ENCODE results near the gene CRACDL.

Gene CRACDL

GRCh38 chr2:98935777-98936352 is at the start of gene CRACDL:
TSS of gene CRACDL (minus strand) at chr2:98936225. CDS start at chr2:98846800, 89,425 bp downstream.
- DNase-seq = no peak

- no peak for DNase-seq
Measured at GRCh38 chr2:98975611-98976010, 39.6 kb upstream of the CRACDL start.

DNA sequence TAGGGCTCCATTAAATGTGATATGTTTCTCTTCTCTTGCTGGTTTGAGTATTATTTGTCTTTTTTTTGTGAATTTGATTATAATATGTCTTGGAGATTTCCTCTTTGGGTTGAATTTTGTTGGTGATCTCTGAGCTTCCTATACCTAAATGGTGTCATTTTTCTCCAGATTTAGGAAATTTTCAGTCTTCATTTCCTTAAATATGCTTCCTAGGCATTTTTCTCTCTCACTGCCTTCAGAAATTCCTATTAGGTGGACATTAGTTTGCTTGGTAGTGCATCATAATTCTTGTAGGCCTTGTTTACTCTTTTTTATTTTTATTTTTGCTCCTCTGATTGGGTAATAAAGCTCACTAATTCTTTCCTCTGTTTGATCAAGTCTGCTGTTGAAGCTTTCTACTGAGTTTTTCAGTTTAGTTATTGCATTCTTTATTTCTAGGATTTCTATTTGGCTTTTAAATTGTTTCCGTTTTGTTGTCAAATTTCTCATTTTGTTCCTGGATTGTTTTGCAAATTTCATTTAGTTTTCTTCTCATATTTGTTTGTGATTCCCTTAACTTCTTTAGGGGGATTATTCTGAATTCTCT is 36.6 kb upstream of the CRACDL start:
- no peak for DNase-seq

DNA sequence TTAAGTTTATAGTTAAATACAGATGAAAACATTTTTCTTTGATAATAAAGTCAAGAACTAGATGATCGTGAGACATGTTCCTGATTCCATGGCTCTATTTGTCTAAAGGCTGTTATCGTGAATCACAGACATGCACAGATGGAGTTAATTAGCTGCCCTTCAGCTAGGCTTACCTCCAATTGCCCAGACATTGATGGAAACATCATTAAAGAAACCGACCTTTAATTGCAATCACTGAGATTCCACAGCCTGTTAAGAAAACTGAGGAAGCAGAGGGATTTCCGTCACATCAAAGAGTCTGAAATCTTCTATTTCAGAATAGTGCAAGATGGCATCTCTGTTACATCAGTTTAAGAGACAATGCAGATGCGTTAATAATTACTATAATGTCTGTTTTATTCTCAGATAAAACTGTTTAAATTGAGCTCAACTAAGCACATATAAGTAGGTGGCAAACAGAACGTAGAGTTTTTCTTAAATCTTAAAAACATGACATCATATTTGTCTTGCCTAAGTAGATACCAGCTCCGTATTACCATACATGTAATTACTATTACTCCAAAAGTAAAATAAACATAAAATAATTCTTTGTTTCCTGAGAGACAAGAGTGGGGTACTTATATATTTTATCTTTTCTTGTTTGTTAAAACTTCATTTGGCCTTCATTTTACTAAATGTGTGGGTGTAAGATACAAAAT is 23.9 kb upstream of the CRACDL start:
- peak; percentile 21 for DNase-seq

- peak; percentile 27 for DNase-seq
Measured at GRCh38 chr2:98952966-98953365, 16.9 kb upstream of the CRACDL start.

GRCh38 chr2:98948956-98949739 is 13.1 kb upstream of the CRACDL start:
- no peak for DNase-seq

DNA sequence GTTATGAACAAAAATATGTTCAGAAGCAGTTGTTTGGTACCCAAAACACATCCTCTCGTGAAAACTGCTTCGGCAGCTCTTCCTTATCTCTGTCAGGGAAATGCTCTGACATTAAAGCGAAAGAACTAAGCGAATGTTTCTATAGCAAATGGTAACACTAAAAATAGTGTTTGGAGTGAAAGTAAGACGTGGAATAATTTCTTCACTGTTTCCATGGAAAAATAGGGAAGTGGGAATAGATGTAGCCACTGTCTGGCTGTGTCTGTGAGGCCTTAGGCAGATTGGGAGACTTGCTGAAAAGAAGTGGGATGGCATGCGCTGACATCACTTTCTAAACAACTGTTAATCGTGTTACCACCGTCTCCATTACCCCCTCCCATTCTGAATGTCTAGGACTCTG is 11.5 kb upstream of the CRACDL start:
- DNase-seq = no peak

GRCh38 chr2:98946855-98947254 is 10.8 kb upstream of the CRACDL start:
- DNase-seq = no peak

DNA sequence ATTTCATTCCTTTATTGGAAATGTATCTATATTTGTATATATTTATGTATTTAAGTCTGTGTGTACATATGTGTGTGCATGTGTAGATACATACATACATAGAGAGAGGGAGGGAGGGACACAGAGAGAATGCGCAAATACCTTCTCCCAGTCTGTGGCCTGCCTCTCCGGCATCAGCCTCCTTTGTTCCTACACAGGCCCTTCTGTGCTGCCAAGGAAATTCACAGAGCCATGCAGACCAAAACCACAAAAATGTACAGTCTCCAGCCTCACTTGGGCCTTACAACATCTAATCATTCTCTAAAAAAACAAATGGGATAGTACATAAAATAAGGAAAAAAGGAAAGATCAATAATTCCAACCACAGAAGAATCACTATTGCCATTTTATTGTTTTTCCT is 8.8 kb upstream of the CRACDL start:
- DNase-seq = peak; percentile 71

DNA sequence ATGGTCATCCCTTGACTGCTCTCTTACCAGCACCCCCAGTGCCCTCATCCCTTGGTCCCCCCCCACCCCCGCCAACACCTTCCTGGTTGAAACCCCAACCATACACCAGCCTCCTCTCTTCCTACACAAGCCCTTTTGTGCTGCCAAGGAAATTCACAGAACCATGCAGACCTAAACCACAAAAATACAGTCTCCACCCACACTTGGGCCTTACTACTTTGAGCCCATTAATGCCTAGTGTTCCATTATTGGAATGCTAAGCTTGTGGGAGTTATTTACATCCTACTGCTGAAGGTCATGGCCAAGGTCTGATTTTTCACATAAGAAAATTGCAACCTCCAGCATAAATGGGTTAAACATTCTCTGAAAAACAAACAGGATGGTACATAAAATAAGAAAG is 4.1 kb upstream of the CRACDL start:
- DNase-seq = no peak

DNA sequence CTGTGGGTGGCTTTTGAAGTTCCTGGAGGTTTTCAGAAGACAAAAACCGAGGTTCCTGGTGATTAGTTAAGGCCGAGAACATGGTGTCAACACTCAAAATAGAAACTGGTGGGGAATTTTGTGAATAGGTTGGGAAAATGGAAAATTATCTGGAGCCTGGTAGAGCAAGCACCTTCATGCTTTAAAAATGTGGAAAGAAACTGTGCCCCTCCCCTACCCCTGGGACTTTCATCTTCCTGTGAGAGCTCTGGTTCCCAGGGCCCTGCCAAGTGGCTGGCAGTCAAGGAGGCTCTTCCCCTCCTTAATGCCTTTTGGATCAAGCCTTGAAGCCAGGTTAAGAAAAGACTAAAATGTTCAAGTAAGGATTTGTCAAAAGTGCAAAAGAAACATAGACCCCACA is 1.9 kb upstream of the CRACDL start:
- no peak for DNase-seq

DNA sequence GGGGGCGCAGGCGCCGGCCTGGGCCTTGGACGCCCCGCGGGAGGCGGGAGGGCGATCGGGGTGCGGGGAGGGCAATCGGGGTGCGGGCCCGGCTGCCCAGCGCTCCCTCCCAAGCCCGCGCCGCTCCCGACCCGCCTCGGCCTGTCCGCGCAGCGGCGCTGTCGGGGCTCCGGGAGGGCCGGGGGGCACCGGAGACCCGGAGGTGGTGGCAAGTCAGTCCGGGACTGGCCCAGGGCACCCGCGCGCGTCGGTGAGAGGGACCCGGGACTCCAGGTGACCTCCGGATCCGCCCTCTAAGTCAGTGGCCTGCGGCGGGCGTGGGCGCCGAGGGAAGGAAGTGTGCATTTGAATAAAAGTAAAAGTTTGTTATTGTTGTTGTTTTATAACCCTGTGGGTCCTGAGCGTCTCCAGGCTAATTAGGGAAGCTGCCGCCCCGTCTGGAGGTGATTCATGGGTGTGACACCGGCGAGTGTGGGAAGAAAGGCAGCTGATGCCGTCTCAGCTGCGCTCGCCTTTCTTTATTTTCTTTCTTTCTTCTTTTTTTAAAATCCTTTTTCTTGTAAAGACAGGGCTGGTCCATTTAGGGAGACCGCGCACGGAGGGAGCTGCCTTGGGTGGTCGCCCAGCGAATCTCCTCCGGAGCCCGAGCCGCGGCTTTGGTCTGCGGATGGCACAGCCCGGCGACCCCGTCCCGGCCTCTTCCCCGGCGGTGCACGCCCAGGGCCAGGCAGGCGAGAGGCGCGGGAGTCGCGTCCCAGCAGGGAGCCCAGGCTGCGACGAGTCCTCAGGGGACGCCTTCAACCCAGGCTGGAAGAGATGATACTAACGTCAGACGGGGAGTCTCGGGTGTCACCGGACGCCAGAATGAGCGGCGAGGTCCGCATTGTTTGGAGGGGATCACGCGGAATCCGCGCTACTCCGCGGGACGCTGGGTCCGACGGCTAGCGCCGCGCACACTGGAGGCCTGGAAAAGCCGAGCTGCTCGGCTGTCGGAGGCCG is 627 bp upstream of the CRACDL start:
- no peak for DNase-seq

DNA sequence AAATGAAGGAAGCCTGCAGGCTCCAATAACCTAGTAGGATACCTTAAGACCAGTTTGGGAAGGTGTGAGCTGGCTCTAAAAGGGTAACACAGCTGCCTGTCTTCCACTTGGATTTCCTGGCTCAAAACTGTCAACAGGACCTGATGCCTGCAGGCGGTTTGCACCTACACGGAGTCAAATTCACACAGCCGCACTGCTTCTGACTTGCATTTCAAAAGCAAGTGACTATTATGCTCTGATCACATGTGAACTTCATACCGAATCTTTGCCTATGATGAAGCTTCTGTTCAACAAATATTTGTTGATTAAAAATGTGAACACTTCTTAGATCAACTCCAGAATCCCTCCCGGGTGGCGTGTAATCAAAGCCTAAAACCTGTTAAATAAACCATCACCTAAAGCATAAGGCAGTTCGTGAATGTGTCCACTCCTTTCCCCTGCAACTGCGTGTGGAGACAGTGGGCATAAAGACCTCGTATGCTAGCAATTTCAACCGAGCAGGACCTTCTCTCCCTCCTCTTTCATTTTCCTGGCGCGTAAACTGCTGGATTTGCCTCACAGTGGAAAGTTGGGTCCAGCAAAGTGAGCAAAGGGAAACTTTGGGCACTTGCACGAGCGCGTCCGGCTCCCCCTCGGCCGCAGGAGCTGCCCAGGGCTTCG is 784 bp downstream of the CRACDL start:
- DNase-seq = no peak

DNA sequence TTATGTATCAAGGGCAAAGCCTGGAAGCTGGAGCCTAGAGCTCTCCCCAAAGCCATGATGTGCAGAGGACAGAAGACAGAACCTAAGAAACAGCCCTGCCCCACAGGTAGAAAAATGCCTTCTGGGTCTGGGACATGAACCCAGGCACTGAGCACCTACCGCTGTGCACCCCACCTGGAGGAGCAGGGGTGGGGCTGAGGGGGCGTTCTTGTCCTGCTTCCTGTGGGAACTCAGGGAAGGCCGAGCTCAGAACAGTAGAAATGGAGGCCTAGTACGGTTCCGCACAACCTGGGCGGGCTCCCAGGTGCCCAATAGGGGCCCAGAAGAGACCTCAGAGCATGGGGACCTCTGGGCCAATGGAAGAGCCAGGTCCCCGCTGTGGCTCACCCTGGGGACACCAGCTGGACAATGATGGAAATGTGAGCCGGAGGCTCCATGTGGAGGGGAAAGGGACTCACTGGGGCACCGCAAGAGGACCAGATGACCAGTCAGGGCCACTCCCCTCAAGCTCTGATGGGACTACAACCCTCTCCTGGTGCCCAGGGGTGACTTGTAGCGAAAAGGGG is 3.2 kb downstream of the CRACDL start:
- DNase-seq = no peak

DNA sequence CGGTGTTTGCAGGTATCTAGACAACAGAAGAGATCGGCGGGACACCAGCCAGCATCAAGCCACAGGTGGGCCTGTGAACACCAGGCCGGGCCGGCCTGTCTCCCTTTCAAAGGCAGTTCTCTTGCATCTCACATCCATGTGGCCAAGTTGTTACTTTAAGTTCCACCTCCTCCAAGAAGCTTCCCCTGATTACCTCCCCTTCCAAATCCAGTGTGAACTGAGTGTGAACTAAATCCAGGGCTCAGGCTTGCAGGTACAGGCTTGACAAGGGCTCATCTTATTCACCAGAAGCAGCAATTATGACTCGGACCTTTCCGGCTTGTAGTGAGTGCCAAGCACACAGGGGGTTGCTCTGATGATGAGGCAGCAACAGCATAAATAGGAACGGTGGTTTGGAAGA is 3.9 kb downstream of the CRACDL start:
- no peak for DNase-seq

DNA sequence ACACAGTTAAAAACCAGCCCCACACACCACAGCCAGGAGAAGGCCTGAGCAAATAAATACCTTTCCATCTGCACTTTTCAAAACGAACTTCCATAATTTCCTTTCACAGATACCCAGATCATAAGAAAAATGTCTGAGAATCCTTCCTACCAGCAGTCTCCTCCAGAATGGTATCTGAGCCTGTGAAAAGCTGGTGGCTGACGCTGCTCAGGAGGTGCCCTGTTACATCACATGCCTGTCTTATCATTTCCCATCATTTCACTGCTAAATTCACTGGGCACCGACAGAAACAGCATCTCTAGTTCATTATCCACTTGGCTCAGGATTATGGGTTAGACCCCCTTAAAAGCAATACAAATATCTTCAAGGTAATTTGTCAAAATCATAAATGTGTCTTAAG is 4.4 kb downstream of the CRACDL start:
- DNase-seq = no peak

DNA sequence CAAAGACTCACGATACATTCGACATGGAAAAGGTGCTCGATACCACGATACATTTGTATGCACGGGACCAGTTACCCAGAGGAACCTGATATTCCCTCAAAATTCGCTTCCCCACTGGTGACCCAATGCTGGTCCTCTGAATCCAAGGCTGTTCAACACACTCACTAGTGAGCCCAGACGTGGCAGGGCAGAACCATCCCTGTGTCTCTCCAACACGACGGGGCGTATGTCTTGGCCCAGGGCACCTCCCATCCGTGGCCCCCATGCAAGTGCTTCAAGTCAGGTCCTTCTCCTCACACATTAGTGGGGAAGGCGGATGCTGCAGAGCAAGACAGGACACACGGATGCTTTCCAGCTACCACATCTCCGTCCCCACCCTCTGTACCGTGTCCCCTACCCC is 6.1 kb downstream of the CRACDL start:
- DNase-seq = no peak

- no peak for DNase-seq
Measured at GRCh38 chr2:98928242-98928641, 7.8 kb downstream of the CRACDL start.

DNA sequence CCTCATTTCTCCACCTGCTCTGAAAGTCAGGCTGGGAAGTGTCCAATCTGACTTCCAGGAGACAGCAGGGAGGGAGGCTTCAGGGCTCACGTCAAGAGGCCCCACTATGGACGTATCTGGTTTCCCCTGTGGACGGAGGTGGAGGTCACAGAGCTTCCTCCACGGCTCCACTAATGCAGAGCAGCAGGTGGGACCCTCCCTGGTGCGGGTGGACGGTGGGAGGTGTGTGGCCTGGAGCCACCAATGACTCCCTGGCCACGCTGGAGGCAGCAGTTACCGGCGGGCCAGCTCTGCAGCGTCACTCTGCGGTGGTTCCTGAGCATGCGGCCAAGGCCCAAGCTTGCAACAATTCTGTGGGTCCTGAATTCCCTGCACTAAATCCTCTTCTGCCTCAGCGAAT is 9.0 kb downstream of the CRACDL start:
- no peak for DNase-seq

GRCh38 chr2:98926601-98927000 is 9.4 kb downstream of the CRACDL start:
- peak; percentile 18 for DNase-seq

- DNase-seq = no peak
Measured at GRCh38 chr2:98924910-98925309, 11.1 kb downstream of the CRACDL start.
